ENCODE results near the gene MGME1. TPM values are rescaled to one million over a fixed set of nuclear protein-coding genes. Genes with fewer than 3 reads are reported as not detected.

MGME1 gene
- total RNA-seq, 1 donor from 2014 or later = 33.1 TPM

- intact Hi-C loops (cut with micrococcal nuclease) = loop anchor here (2.0 kb wide), 1 partner anchor 14 kb away; no protein-coding TSS in a partner anchor
Measured at GRCh38 chr20:17940224-17940971, 28.4 kb upstream of the MGME1 start.

- intact Hi-C loops (cut with micrococcal nuclease) = loop anchor here (2.0 kb wide), 1 partner anchor 14 kb away; no protein-coding TSS in a partner anchor
Measured at GRCh38 chr20:17941087-17941825, 27.6 kb upstream of the MGME1 start.

- intact Hi-C loops (cut with micrococcal nuclease) = loop anchor here (2.0 kb wide), 1 partner anchor 13 kb away; no protein-coding TSS in a partner anchor
Measured at GRCh38 chr20:17941826-17942196, 27.0 kb upstream of the MGME1 start.

GRCh38 chr20:17943343-17943742 is 25.5 kb upstream of the MGME1 start:
- intact Hi-C loops (cut with micrococcal nuclease) = no loop called here

GRCh38 chr20:17944854-17945474 is 23.9 kb upstream of the MGME1 start:
- intact Hi-C loops (cut with micrococcal nuclease) = no loop called here

GRCh38 chr20:17946040-17946439 is 22.8 kb upstream of the MGME1 start:
- intact Hi-C loops (cut with micrococcal nuclease) = no loop called here

- intact Hi-C loops (cut with micrococcal nuclease) = no loop called here
Measured at GRCh38 chr20:17946572-17947473, 22.0 kb upstream of the MGME1 start.

GRCh38 chr20:17947474-17947815 is 21.4 kb upstream of the MGME1 start:
- intact Hi-C loops (cut with micrococcal nuclease) = no loop called here

GRCh38 chr20:17948442-17948841 is 20.4 kb upstream of the MGME1 start:
- intact Hi-C loops (cut with micrococcal nuclease) = no loop called here

- intact Hi-C loops (cut with micrococcal nuclease) = no loop called here
Measured at GRCh38 chr20:17949899-17950298, 18.9 kb upstream of the MGME1 start.

- intact Hi-C loops (cut with micrococcal nuclease) = no loop called here
Measured at GRCh38 chr20:17950670-17951069, 18.1 kb upstream of the MGME1 start.

GRCh38 chr20:17951323-17951722 is 17.5 kb upstream of the MGME1 start:
- intact Hi-C loops (cut with micrococcal nuclease) = no loop called here

GRCh38 chr20:17952692-17953684 is 15.8 kb upstream of the MGME1 start:
- intact Hi-C loops (cut with micrococcal nuclease) = no loop called here

GRCh38 chr20:17953935-17954334 is 14.9 kb upstream of the MGME1 start:
- intact Hi-C loops (cut with micrococcal nuclease) = loop anchor here (2.0 kb wide), 1 partner anchor 13 kb away; no protein-coding TSS in a partner anchor

- intact Hi-C loops (cut with micrococcal nuclease) = loop anchor here (1.0 to 5.0 kb wide), 3 partner anchors 8 to 42 kb away; no protein-coding TSS in a partner anchor
Measured at GRCh38 chr20:17955302-17955701, 13.5 kb upstream of the MGME1 start.

- intact Hi-C loops (cut with micrococcal nuclease) = loop anchor here (5.0 kb wide), 1 partner anchor 41 kb away; no protein-coding TSS in a partner anchor
Measured at GRCh38 chr20:17956099-17956685, 12.6 kb upstream of the MGME1 start.

- intact Hi-C loops (cut with micrococcal nuclease) = loop anchor here (5.0 kb wide), 1 partner anchor 40 kb away; no protein-coding TSS in a partner anchor
Measured at GRCh38 chr20:17957505-17958363, 11.1 kb upstream of the MGME1 start.
